Left lung (tissue), 10 donors: ENCODE data around the gene MAST4. TPM values are rescaled to one million over a fixed set of nuclear protein-coding genes. Genes with fewer than 3 reads are reported as not detected.

ENCODE experiments used
- ATAC-seq: fragments of 200-7000 bp; cut with Tn5 transposase; one replicate; pipeline ENCODE4 v1.9.1; 2020; ENCODE audit warnings: moderate library complexity
- DNase-seq, 4 donors: peaks; one replicate each; pipeline ENCODE4 v3.0.0-alpha.2; 2013 to 2020
- H3K27ac ChIP-seq, 2 donors: fragments of 200-600 bp; sonication (generic) in 1 of 2; one replicate each; pipeline versions ENCODE4 v1.5.0 to v1.8.0; 2020 to 2021
- H3K27me3 ChIP-seq, 2 donors: fragments of 200-600 bp; sonication (generic) in 1 of 2; one replicate each; pipeline versions ENCODE4 v1.5.0 to v1.8.0; 2020 to 2021
- H3K36me3 ChIP-seq, 2 donors: fragments of 200-600 bp; sonication (generic) in 1 of 2; one replicate each; pipeline versions ENCODE4 v1.5.0 to v1.8.0; 2020 to 2021
- H3K4me1 ChIP-seq, 2 donors: fragments of 200-600 bp; one replicate each; pipeline ENCODE4 v1.8.0; 2021
- H3K4me3 ChIP-seq, 2 donors: fragments of 200-600 bp; sonication (generic) in 1 of 2; one replicate each; pipeline versions ENCODE4 v1.5.0 to v1.8.0; 2020 to 2021; ENCODE audit warnings: mild to moderate bottlenecking in 1 of 2
- H3K9me3 ChIP-seq, 2 donors: fragments of 200-600 bp; sonication (generic) in 1 of 2; one replicate each; pipeline versions ENCODE4 v1.5.0 to v1.8.0; 2020 to 2021
- intact Hi-C, 2 donors: fragments of 100-400 bp; cut with DNase I; formaldehyde crosslinking; loops; one replicate each; pipeline versions ENCODE4 v1.11.2 to v1.14.2; 2022
- polyA plus RNA-seq, 6 donors: library from polyadenylated mRNA; unstranded; fragments of 120-200 nt; gene quantifications; one replicate each; pipeline ENCODE4 v1.2.1, GENCODE V29; 2013; ENCODE audit not compliant: insufficient read length in 6 of 6
- total RNA-seq, 2 donors: library from RNA; stranded (reverse); fragmentation: NEBNext Ultra II Directional; extraction: Animal tissue kit (Norgen Biotek cat#: 25700); gene quantifications; one replicate each; pipeline ENCODE4 v1.2.1, GENCODE V29; 2021
- TF ChIP-seq, protein P1 (sequence below), 2 donors: fragments of 200-600 bp; sonication (generic) in 1 of 2; IDR thresholded peaks; one replicate each; pipeline versions ENCODE4 v1.5.0 to v1.8.0; 2021; ENCODE audit warnings: antibody characterized with exemption in 2 of 2
- donor health status: DM: no; HTN: yes; CAD: no.
- donor health status: DM: no; HTN: no; CAD: no.

Gene MAST4
- total and polyA plus RNA-seq, 8 donors = 47.7 to 57.6 (median 53.0) TPM

- H3K4me3 ChIP-seq = no peak overlapping the region
- H3K36me3 ChIP-seq = no peaks in the 10 kb centered on the region
- DNase-seq (no peak), ATAC-seq (no peak)
- H3K4me1 ChIP-seq = peaks cover 8 to 47% of the 10 kb centered on the region in 2 donors
- no peaks in the 10 kb centered on the region for H3K9me3 ChIP-seq
- H3K27me3 ChIP-seq = no peaks in the 10 kb centered on the region
- intact Hi-C loops = no loop called here
- TF ChIP-seq, protein P1, sequence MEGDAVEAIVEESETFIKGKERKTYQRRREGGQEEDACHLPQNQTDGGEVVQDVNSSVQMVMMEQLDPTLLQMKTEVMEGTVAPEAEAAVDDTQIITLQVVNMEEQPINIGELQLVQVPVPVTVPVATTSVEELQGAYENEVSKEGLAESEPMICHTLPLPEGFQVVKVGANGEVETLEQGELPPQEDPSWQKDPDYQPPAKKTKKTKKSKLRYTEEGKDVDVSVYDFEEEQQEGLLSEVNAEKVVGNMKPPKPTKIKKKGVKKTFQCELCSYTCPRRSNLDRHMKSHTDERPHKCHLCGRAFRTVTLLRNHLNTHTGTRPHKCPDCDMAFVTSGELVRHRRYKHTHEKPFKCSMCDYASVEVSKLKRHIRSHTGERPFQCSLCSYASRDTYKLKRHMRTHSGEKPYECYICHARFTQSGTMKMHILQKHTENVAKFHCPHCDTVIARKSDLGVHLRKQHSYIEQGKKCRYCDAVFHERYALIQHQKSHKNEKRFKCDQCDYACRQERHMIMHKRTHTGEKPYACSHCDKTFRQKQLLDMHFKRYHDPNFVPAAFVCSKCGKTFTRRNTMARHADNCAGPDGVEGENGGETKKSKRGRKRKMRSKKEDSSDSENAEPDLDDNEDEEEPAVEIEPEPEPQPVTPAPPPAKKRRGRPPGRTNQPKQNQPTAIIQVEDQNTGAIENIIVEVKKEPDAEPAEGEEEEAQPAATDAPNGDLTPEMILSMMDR (IDR thresholded peaks at IDR 0.05) = no peak
- peak overlapping the region in 1 of 2 donors; percentile 5 for H3K27ac ChIP-seq
These were observed 451.4 kb downstream of the MAST4 start for GRCh38 chr5:67047616-67048015.

DNA sequence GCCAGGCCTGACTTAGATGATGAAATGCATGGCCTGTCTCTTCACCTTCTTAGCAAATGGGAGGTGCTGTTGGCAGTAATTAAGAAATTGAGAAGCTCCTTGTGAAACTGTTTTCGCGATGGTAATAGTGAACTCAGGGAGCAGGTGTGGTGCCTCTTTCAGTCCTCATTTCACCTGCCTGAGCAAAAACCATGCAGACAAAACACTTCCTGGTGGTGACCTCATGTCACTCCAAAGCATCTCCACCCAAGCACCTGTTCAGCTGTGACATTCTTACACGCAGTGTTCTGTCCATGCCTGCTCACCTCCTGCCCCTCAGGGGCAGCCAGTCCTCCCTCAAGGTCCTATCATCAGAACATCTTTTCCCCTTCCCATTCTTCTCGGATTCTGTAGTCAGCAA, 453.9 kb downstream of the MAST4 start:
- DNase-seq = no peak
- no peaks in the 10 kb centered on the region for H3K27me3 ChIP-seq
- H3K9me3 ChIP-seq = no peaks in the 10 kb centered on the region
- H3K36me3 ChIP-seq = no peaks in the 10 kb centered on the region
- peaks cover 7 to 42% of the 10 kb centered on the region in 2 donors for H3K4me1 ChIP-seq
- H3K4me3 ChIP-seq = no peak overlapping the region
- peak overlapping the region in 1 of 2 donors; percentile 33 for H3K27ac ChIP-seq
- intact Hi-C loops = no loop called here
- peak; percentile 37 for ATAC-seq
- TF ChIP-seq, protein P1 (IDR thresholded peaks at IDR 0.05) = no peak

GRCh38 chr5:67050635-67051034, 454.4 kb downstream of the MAST4 start:
- Histone ChIP-seq H3K27ac (peak overlapping the region in 1 of 2 donors; percentile 33), H3K36me3 (no peaks in the 10 kb centered on the region), H3K27me3 (no peaks in the 10 kb centered on the region), H3K9me3 (no peaks in the 10 kb centered on the region), H3K4me3 (no peak overlapping the region), H3K4me1 (peaks cover 7 to 41% of the 10 kb centered on the region in 2 donors)
- DNase-seq (no peak), ATAC-seq (no peak)
- TF ChIP-seq, protein P1 (IDR thresholded peaks at IDR 0.05) = no peak
- intact Hi-C loops = no loop called here

DNA sequence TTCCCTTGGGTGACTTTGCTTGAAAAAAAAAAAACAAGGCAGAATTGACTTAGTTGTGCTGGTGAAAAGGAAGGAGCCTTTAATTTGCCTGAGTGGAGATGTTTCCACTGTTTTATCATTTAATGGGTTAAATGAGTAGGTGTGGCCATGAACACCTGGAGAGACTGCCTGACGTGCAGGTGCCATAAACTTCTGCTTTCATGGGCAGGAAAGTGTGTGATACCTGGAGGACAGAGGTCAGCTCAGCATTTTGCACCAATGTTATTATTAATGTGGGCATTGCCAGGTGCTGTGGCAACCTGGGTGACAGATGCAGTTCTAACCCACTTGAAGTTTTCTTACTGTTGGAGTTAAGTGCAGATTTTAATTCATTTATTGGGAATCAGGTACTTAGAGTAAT, 455.0 kb downstream of the MAST4 start:
- Histone ChIP-seq H3K4me1 (peaks cover 3 to 37% of the 10 kb centered on the region in 2 donors), H3K36me3 (no peaks in the 10 kb centered on the region), H3K27ac (peak overlapping the region in 1 of 2 donors; percentile 33), H3K4me3 (no peak overlapping the region), H3K27me3 (no peaks in the 10 kb centered on the region), H3K9me3 (no peaks in the 10 kb centered on the region)
- TF ChIP-seq, protein P1 (IDR thresholded peaks at IDR 0.05) = no peak
- DNase-seq (no peak), ATAC-seq (no peak)
- intact Hi-C loops = no loop called here

GRCh38 chr5:67052034-67052433, 455.8 kb downstream of the MAST4 start:
- intact Hi-C loops = no loop called here
- ATAC-seq (no peak), DNase-seq (no peak)
- Histone ChIP-seq H3K4me1 (peaks cover 0 to 32% of the 10 kb centered on the region in 2 donors), H3K27me3 (no peaks in the 10 kb centered on the region), H3K27ac (no peak overlapping the region), H3K36me3 (no peaks in the 10 kb centered on the region), H3K4me3 (no peak overlapping the region), H3K9me3 (no peaks in the 10 kb centered on the region)
- TF ChIP-seq, protein P1 (IDR thresholded peaks at IDR 0.05) = no peak
